Parathyroid adenoma (tissue), 2 donors: Measurements from ENCODE around the gene GABRG1.

Source experiments
- H2AFZ ChIP-seq: fragments of 300-600 bp; sonication (generic); one replicate; pipeline ENCODE4 v1.7.0; 2017; ENCODE audit warnings: antibody characterized with exemption, mild to moderate bottlenecking
- H3K27ac ChIP-seq: fragments of 300-600 bp; sonication (generic); one replicate; pipeline ENCODE4 v1.7.0; 2017
- H3K27me3 ChIP-seq: fragments of 300-600 bp; sonication (generic); one replicate; pipeline ENCODE4 v1.7.0; 2017; ENCODE audit warnings: low read length; ENCODE audit not compliant: control insufficient read depth, insufficient read depth
- H3K36me3 ChIP-seq: fragments of 300-600 bp; sonication (generic); one replicate; pipeline ENCODE4 v1.7.0; 2017; ENCODE audit warnings: low read length; ENCODE audit not compliant: control insufficient read depth, insufficient read depth
- H3K4me1 ChIP-seq: fragments of 300-600 bp; sonication (generic); one replicate; pipeline ENCODE4 v1.7.0; 2017; ENCODE audit warnings: control low read depth
- H3K4me2 ChIP-seq: fragments of 300-600 bp; sonication (generic); one replicate; pipeline ENCODE4 v1.7.0; 2017; ENCODE audit warnings: low read length
- H3K4me3 ChIP-seq: fragments of 300-600 bp; sonication (generic); one replicate; pipeline ENCODE4 v1.7.0; 2017; ENCODE audit warnings: low read depth, low read length
- H3K79me2 ChIP-seq: fragments of 300-600 bp; sonication (generic); one replicate; pipeline ENCODE4 v1.7.0; 2017; ENCODE audit warnings: control low read depth
- H3K9ac ChIP-seq: fragments of 300-600 bp; sonication (generic); one replicate; pipeline ENCODE4 v1.7.0; 2017; ENCODE audit warnings: mild to moderate bottlenecking
- H3K9me3 ChIP-seq: fragments of 300-600 bp; sonication (generic); one replicate; pipeline ENCODE4 v1.7.0; 2017; ENCODE audit warnings: low read length; ENCODE audit not compliant: control insufficient read depth
- TF ChIP-seq, protein P1 (sequence below): fragments of 300-600 bp; sonication (generic); IDR thresholded peaks from one replicate; pipeline ENCODE4 v1.7.0; 2017; ENCODE audit warnings: antibody characterized with exemption, mild to moderate bottlenecking
- donor health status: primary hyperparathyroidism.

The GABRG1 gene

DNA sequence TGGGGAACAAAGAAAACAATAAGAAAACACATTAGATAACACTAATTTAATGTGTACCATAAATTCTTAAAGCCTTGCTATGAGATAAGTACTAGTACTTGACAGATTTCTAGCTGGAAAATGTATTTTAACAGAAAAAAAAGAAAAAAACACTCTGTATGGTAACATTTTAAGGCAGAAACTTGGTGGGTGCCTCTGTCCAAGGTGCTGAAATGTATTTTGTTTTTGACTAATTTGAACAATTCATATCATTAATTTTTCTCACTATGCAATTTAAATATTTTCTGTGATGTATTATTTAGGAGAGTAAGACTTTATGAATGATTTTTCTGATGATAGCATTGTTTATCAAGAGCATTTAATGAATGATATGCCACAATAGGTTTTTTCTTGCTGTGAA, 107.5 kb downstream of the GABRG1 start:
- H2AFZ ChIP-seq = no peak overlapping the region
- H3K4me2 ChIP-seq = no peak overlapping the region
- H3K36me3 ChIP-seq = no peaks in the 10 kb centered on the region
- H3K9ac ChIP-seq = no peak overlapping the region
- no peaks in the 10 kb centered on the region for H3K79me2 ChIP-seq
- no peaks in the 10 kb centered on the region for H3K9me3 ChIP-seq
- TF ChIP-seq, protein P1, sequence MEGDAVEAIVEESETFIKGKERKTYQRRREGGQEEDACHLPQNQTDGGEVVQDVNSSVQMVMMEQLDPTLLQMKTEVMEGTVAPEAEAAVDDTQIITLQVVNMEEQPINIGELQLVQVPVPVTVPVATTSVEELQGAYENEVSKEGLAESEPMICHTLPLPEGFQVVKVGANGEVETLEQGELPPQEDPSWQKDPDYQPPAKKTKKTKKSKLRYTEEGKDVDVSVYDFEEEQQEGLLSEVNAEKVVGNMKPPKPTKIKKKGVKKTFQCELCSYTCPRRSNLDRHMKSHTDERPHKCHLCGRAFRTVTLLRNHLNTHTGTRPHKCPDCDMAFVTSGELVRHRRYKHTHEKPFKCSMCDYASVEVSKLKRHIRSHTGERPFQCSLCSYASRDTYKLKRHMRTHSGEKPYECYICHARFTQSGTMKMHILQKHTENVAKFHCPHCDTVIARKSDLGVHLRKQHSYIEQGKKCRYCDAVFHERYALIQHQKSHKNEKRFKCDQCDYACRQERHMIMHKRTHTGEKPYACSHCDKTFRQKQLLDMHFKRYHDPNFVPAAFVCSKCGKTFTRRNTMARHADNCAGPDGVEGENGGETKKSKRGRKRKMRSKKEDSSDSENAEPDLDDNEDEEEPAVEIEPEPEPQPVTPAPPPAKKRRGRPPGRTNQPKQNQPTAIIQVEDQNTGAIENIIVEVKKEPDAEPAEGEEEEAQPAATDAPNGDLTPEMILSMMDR = no peak
- H3K27ac ChIP-seq = no peak overlapping the region
- no peak overlapping the region for H3K4me3 ChIP-seq
- H3K27me3 ChIP-seq = no peaks in the 10 kb centered on the region
- H3K4me1 ChIP-seq = no peaks in the 10 kb centered on the region

DNA sequence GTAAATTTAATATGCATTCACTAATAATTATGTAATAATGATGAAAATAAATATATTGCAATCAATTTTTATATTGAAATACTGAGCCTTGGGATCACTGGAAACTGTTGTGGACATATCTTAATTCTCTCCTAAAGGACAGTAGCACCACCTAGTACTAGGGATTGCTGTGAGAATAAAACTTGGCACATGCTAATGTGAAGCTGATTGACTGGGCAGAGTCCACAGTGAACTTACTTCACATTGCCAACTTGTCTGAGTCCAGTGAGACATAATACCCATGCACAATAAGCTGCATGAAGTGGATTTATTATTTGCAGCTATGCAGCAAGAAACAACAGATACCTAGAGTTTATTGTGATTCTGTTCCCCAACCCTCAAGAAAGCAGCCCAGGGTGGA, 131.1 kb downstream of the GABRG1 start:
- Histone ChIP-seq H3K79me2 (no peaks in the 10 kb centered on the region), H3K27ac (no peak overlapping the region), H3K4me2 (no peak overlapping the region), H2AFZ (no peak overlapping the region), H3K9ac (no peak overlapping the region), H3K9me3 (no peaks in the 10 kb centered on the region), H3K4me1 (no peaks in the 10 kb centered on the region), H3K36me3 (no peaks in the 10 kb centered on the region), H3K4me3 (no peak overlapping the region), H3K27me3 (no peaks in the 10 kb centered on the region)
- TF ChIP-seq, protein P1 = no peak

DNA sequence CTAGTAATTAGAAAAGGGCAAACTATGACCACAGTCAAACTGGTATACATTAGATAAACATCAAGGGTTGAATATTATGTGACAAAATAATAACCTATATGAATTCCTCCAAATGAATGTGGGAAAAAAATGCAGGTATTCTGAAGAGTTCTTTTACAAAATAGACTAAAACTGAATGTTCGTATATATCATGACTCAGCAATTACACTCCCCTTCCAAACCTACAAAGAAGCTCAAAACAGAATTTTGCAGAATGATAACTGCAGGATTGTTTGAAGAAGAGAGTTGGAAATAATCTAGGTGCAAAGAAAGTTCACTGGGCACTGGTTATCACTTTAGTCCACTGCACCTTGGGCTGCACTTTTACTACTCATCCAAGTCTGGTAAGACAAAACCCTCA, 134.1 kb downstream of the GABRG1 start:
- Histone ChIP-seq H3K27me3 (no peaks in the 10 kb centered on the region), H3K4me3 (no peak overlapping the region), H3K9ac (no peak overlapping the region), H3K36me3 (no peaks in the 10 kb centered on the region), H2AFZ (no peak overlapping the region), H3K9me3 (no peaks in the 10 kb centered on the region), H3K4me2 (no peak overlapping the region), H3K27ac (no peak overlapping the region), H3K4me1 (no peaks in the 10 kb centered on the region), H3K79me2 (no peaks in the 10 kb centered on the region)
- TF ChIP-seq, protein P1 = no peak

DNA sequence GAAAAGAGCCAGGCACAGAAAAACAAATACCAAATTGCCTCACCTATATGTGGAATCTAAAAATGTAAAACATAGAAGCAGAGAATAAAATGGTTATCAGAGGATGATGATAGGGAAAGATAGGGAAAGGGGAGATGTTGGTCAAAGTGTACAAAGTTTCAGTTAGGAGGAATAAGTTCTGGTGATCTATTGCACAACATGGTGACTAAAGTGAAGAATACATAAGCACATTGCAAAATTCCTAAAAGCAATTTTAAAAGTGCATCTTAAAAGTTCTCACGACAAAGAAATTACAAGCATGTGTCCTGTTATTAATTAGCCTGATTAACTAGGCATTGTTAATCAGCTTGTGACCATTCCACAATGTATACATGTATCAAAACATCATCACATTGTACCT, 136.0 kb downstream of the GABRG1 start:
- no peak overlapping the region for H3K27ac ChIP-seq
- H3K4me1 ChIP-seq = no peaks in the 10 kb centered on the region
- H3K27me3 ChIP-seq = no peaks in the 10 kb centered on the region
- TF ChIP-seq, protein P1 = no peak
- H3K4me3 ChIP-seq = no peak overlapping the region
- H3K36me3 ChIP-seq = no peaks in the 10 kb centered on the region
- H3K9me3 ChIP-seq = no peaks in the 10 kb centered on the region
- no peaks in the 10 kb centered on the region for H3K79me2 ChIP-seq
- no peak overlapping the region for H3K4me2 ChIP-seq
- no peak overlapping the region for H2AFZ ChIP-seq
- no peak overlapping the region for H3K9ac ChIP-seq
